Esophagus squamous epithelium (tissue), 5 donors: ENCODE data around the gene ABCG5. TPM values are rescaled to one million over a fixed set of nuclear protein-coding genes. Genes with fewer than 3 reads are reported as not detected.

Source experiments
- DNase-seq: peaks from one replicate; lab custom pipeline; 2025; lab: John Stamatoyannopoulos, UW
- H3K27ac ChIP-seq, 4 donors: fragments of 200-600 bp; sonication (generic); one replicate each; pipeline ENCODE4 v1.5.1; 2016 to 2019; ENCODE audit warnings: mild to moderate bottlenecking in 1 of 4
- H3K27me3 ChIP-seq, 4 donors: fragments of 200-600 bp; sonication (generic); 1 replicate in 3 of 4; 2 replicates in 1 of 4; pipeline versions ENCODE4 v1.5.1 to v1.6.0; 2017 to 2021; ENCODE audit warnings: antibody characterized with exemption in 1 of 4
- H3K36me3 ChIP-seq, 3 donors: fragments of 200-600 bp; sonication (generic); one replicate each; pipeline ENCODE4 v1.5.1; 2016 to 2019
- H3K4me1 ChIP-seq, 3 donors: fragments of 200-600 bp; sonication (generic); one replicate each; pipeline ENCODE4 v1.5.1; 2017 to 2019
- H3K4me3 ChIP-seq, 4 donors: fragments of 200-600 bp; sonication (generic); 1 replicate in 3 of 4; 2 replicates in 1 of 4; pipeline ENCODE4 v1.5.1; 2016 to 2019; ENCODE audit warnings: mild to moderate bottlenecking in 2 of 4, moderate library complexity in 1 of 4
- H3K9me3 ChIP-seq, 3 donors: fragments of 200-600 bp; sonication (generic); one replicate each; pipeline ENCODE4 v1.5.1; 2016 to 2019
- CTCF ChIP-seq, 6 experiments: fragments of 450-650 bp in 4 of 6; fragments of 200-600 bp in 2 of 6; sonication (generic) in 2 of 6; IDR thresholded peaks; one replicate each; pipeline ENCODE4 v1.5.1; 2016 to 2019; ENCODE audit warnings: antibody characterized with exemption in 6 of 6, mild to moderate bottlenecking in 4 of 6, moderate library complexity in 4 of 6
- POLR2A ChIP-seq, 4 donors: fragments of 450-650 bp; IDR thresholded peaks; one replicate each; pipeline ENCODE4 v1.6.1; 2017; ENCODE audit warnings: antibody characterized with exemption in 4 of 4, mild to moderate bottlenecking in 4 of 4, moderate library complexity in 3 of 4
- WGBS, 2 donors: methylation state at CpG; one replicate each; pipeline ENCODE4 v1.1.5; 2018; 5-methylcytosine and 5-hydroxymethylcytosine counted together
- intact Hi-C: fragments of 100-400 bp; cut with DNase I; formaldehyde crosslinking; loops from one replicate; pipeline ENCODE4 v1.15.0; 2022
- total RNA-seq, 4 donors: library from RNA; depleted of rRNA; stranded (reverse); fragments of >200 nt; gene quantifications; one replicate each; pipeline ENCODE4 v1.1.0, GENCODE V29; 2016
- donor health status: DM: yes; HTN: yes; CAD: no.

The ABCG5 gene
- total RNA-seq, 4 donors from 2014 or later, result not detected

GRCh38 chr2:43880952-43881351 is 42.3 kb upstream of the ABCG5 start:
- 72 to 88% methylated on average over 3 to 4 of the region's 5 CpGs for WGBS, 2 donors
- no peak overlapping the region for H3K27ac ChIP-seq

GRCh38 chr2:43880471-43880870 is 41.8 kb upstream of the ABCG5 start:
- intact Hi-C loops, result no loop called here
- Histone ChIP-seq H3K9me3 (no peaks in the 10 kb centered on the region), H3K4me1 (peaks cover 0 to 20% (median 3%) of the 10 kb centered on the region in 3 donors), H3K36me3 (peaks cover 0 to 5% (median 0%) of the 10 kb centered on the region in 3 donors), H3K4me3 (no peak overlapping the region), H3K27me3 (peaks cover 0 to 20% (median 0%) of the 10 kb centered on the region in 4 donors), H3K27ac (no peak overlapping the region)
- no peak for DNase-seq
- WGBS, 2 donors, result 86 to 89% methylated on average over 8 to 9 of the region's 9 CpGs
- TF ChIP-seq CTCF (IDR thresholded peaks at IDR 0.05) (no peak), POLR2A (IDR thresholded peaks at IDR 0.05) (no peak)

More at GRCh38 chr2:43880952-43881351, 42.3 kb upstream of the ABCG5 start:
- TF ChIP-seq POLR2A (IDR thresholded peaks at IDR 0.05) (no peak), CTCF (IDR thresholded peaks at IDR 0.05) (no peak)
- Histone ChIP-seq H3K36me3 (peaks cover 0 to 9% (median 0%) of the 10 kb centered on the region in 3 donors), H3K9me3 (no peaks in the 10 kb centered on the region), H3K27me3 (peaks cover 0 to 17% (median 0%) of the 10 kb centered on the region in 4 donors), H3K4me1 (peaks cover 0 to 20% (median 3%) of the 10 kb centered on the region in 3 donors), H3K4me3 (no peak overlapping the region)
- no peak for DNase-seq
- intact Hi-C loops, result no loop called here

GRCh38 chr2:43879261-43879660 is 40.6 kb upstream of the ABCG5 start:
- peaks cover 0 to 32% (median 0%) of the 10 kb centered on the region in 4 donors for H3K27me3 ChIP-seq
- no peak overlapping the region for H3K27ac ChIP-seq

GRCh38 chr2:43877782-43878464 is 39.3 kb upstream of the ABCG5 start:
- no peak overlapping the region for H3K4me3 ChIP-seq
- no peak for TF ChIP-seq POLR2A (IDR thresholded peaks at IDR 0.05)
- peak; percentile 56 to 89 (median 82) for TF ChIP-seq CTCF (IDR thresholded peaks at IDR 0.05)
- WGBS, 2 donors, result 35 to 43% methylated on average over 13 to 16 of the region's 16 CpGs
- intact Hi-C loops, result no loop called here
- H3K4me1 ChIP-seq, result peaks cover 0 to 20% (median 3%) of the 10 kb centered on the region in 3 donors
- H3K36me3 ChIP-seq, result no peaks in the 10 kb centered on the region
- H3K27me3 ChIP-seq, result peaks cover 0 to 41% (median 0%) of the 10 kb centered on the region in 4 donors
- no peak overlapping the region for H3K27ac ChIP-seq
- no peaks in the 10 kb centered on the region for H3K9me3 ChIP-seq
- no peak for DNase-seq

More at GRCh38 chr2:43879261-43879660, 40.6 kb upstream of the ABCG5 start:
- H3K36me3 ChIP-seq, result no peaks in the 10 kb centered on the region
- TF ChIP-seq CTCF (IDR thresholded peaks at IDR 0.05) (no peak), POLR2A (IDR thresholded peaks at IDR 0.05) (no peak)
- H3K4me1 ChIP-seq, result peaks cover 0 to 20% (median 3%) of the 10 kb centered on the region in 3 donors
- H3K4me3 ChIP-seq, result no peak overlapping the region
- no peaks in the 10 kb centered on the region for H3K9me3 ChIP-seq
- DNase-seq, result no peak
- 59 to 82% methylated on average over 4 to 5 of the region's 5 CpGs for WGBS, 2 donors
- intact Hi-C loops, result no loop called here

- WGBS, 2 donors, result 80 to 83% methylated on average over 7 to 8 of the region's 11 CpGs
These were observed 36.3 kb upstream of the ABCG5 start for GRCh38 chr2:43874776-43875451.

More at GRCh38 chr2:43874776-43875451, 36.3 kb upstream of the ABCG5 start:
- intact Hi-C loops, result no loop called here
- Histone ChIP-seq H3K27ac (no peak overlapping the region), H3K4me1 (peaks cover 0 to 5% (median 3%) of the 10 kb centered on the region in 3 donors), H3K27me3 (peaks cover 0 to 62% (median 0%) of the 10 kb centered on the region in 4 donors), H3K4me3 (no peak overlapping the region), H3K9me3 (no peaks in the 10 kb centered on the region), H3K36me3 (no peaks in the 10 kb centered on the region)
- DNase-seq, result no peak
- TF ChIP-seq POLR2A (IDR thresholded peaks at IDR 0.05) (no peak), CTCF (IDR thresholded peaks at IDR 0.05) (no peak)
